ENCODE measurements around the gene GGPS1. TPM values are rescaled to one million over a fixed set of nuclear protein-coding genes. Genes with fewer than 3 reads are reported as not detected.

The GGPS1 gene
- 17.7 and 27.0 TPM in 2 replicates for total RNA-seq

GRCh38 chr1:235328271-235329138 is at the start of gene GGPS1:
Gene GGPS1, plus strand, starts transcription at chr1:235328570. Its CDS starts 6,695 bp downstream, at chr1:235335265.

DNA sequence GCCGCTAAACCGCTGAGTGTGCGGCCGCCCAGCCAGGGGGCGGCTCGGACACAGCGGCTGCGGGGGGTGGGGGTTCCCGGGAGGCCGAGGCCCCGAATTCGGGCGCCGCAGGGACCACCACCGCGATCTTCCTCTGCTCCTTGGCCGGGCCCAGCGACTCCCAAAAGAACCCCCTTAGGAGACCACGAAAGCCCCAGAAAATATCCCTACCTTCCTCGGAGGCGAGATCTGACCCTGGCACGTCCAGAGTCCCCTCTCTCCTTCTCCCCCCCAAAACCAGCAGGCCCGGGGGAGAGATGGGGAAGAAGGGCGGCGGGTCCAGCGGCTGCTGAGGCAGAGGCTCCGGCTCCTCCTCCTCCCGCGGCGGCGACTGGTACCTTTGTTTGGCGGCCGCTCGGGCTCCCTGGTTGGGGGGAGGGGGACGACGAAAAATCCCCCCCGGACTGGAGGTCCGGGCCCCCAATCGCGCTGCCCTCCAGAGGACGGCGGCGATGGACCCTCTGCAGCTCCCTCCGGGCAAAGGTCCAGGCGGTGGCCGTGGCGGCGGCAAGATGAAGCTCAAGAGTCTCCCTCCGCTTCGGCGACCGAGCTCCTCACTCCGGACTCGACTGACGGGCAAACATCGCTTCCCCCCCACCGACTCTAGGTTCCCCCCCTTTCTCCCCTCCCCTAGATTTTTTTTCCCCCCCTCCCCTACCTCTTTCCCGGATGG is 655 bp upstream of the GGPS1 start, which contains the start of gene ARID4B:
ARID4B (minus strand) TSS at position 621 of the 712 bp plus-strand sequence. CDS start 1,260 bp downstream, outside the sequence.

DNA sequence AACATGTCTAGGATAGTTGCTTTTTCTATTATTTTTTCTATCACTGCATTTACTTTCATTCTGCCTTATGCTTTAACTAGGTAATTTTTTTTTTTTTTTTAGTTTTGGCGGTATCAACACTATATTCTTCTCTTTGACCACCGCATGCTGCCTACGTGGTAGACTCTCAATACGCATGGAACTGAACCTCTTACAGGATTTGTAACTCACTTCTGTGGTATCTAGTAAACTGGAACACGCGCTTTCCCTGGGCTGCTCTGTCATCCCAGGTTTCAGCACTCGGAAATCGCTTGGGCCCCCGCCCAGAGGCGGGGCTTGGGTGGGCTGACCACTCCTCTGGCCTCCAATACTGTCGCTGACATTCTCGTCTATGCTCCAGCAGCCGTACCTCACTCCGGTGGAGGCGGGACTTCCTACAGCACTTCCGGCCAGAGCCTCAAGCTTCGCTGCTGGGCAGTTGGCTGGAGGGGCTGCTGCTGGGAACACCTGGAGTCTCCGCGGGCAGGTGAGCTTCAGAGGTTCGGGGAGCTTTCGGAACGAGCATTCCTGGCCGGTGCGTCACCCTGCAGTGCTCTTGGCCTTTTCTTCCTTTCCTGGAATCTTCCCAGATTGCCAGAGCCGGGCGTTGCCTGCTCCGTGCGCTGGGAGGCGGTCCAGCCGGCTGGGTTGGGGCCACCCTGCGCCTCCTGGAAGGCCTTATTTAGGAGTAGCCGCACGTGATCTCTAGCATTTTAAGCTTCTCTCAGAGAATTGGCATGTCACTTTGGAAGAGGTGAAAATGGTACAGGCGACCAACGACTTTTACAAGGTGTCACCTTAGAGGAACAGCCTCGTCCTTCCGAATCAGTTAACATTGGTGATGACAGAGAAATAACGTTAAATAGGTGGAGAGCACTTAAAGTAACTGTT is 38.9 kb downstream of the GGPS1 start, which contains the start of gene TBCE:
TBCE (plus strand) TSS at position 428 of the 909 bp plus-strand sequence. CDS start 12,623 bp downstream, outside the sequence.

Other genes starting within 250 kb of the GGPS1 start
- gene TOMM20, start 199.7 kb upstream of the GGPS1 start, total RNA-seq = 78.1 and 78.5 TPM in 2 replicates
- gene RBM34, start 167.3 kb upstream of the GGPS1 start, total RNA-seq = 48.8 and 98.1 TPM in 2 replicates
- gene ARID4B, start 391 bp upstream of the GGPS1 start, total RNA-seq = 11.5 and 12.7 TPM in 2 replicates
- gene TBCE, start 38.9 kb downstream of the GGPS1 start, total RNA-seq = 27.4 and 33.7 TPM in 2 replicates
- gene B3GALNT2, start 175.9 kb downstream of the GGPS1 start, total RNA-seq = 28.0 and 29.7 TPM in 2 replicates